ENCODE results near the gene GABRP.

The GABRP gene

DNA sequence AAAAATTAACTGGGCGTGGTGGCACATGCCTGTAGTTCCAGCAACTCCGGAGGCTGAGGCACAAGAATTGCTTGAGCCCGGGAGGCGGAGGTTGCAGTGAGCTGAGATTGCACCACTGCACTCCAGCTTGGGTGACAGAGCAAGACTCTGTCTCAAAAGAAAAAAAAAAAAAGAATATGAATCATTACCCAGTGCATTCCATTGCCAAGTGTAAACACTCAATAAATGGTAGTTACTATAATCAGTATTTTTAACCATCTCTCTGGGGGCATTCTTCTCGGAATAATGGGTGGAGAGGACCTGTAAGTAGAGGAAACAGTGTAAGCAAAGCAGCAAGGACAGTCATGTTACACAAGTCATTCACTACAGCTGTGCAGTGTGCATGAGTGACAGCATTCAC lies 64.5 kb downstream of the GABRP start:
- in situ Hi-C loops (cut with MboI; ENCODE audit: low pct_unique_long_range_greater_than_20kb, low sequenced_read_pairs, unreplicated experiment), result no loop called here
- TF ChIP-seq, protein P1, sequence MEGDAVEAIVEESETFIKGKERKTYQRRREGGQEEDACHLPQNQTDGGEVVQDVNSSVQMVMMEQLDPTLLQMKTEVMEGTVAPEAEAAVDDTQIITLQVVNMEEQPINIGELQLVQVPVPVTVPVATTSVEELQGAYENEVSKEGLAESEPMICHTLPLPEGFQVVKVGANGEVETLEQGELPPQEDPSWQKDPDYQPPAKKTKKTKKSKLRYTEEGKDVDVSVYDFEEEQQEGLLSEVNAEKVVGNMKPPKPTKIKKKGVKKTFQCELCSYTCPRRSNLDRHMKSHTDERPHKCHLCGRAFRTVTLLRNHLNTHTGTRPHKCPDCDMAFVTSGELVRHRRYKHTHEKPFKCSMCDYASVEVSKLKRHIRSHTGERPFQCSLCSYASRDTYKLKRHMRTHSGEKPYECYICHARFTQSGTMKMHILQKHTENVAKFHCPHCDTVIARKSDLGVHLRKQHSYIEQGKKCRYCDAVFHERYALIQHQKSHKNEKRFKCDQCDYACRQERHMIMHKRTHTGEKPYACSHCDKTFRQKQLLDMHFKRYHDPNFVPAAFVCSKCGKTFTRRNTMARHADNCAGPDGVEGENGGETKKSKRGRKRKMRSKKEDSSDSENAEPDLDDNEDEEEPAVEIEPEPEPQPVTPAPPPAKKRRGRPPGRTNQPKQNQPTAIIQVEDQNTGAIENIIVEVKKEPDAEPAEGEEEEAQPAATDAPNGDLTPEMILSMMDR (IDR thresholded peaks at IDR 0.05; ENCODE audit: extremely low read depth, insufficient read depth, missing control alignments), result no peak
- DNase-seq (ENCODE audit: low spot score), result no peak

DNA sequence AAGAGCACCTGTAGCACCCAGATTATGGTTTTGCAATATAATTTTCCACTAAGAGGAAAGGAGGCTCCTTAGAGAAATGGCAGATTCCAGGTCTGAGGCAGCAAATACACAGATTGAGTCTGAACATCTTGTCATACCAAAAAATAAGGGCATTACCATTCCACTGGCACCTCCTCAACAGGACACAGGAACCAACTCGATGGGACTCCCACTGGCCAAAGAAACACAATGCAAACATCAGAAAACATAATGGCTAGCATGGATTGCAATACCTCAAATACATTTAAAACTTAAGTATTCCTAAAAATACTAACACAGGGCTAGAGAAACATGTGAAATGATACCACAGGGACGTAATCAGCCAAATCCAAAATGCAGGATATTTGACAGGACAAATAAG lies 65.8 kb downstream of the GABRP start:
- TF ChIP-seq, protein P1 (IDR thresholded peaks at IDR 0.05; ENCODE audit: extremely low read depth, insufficient read depth, missing control alignments), result no peak
- in situ Hi-C loops (cut with MboI; ENCODE audit: low pct_unique_long_range_greater_than_20kb, low sequenced_read_pairs, unreplicated experiment), result no loop called here
- no peak for DNase-seq (ENCODE audit: low spot score)

DNA sequence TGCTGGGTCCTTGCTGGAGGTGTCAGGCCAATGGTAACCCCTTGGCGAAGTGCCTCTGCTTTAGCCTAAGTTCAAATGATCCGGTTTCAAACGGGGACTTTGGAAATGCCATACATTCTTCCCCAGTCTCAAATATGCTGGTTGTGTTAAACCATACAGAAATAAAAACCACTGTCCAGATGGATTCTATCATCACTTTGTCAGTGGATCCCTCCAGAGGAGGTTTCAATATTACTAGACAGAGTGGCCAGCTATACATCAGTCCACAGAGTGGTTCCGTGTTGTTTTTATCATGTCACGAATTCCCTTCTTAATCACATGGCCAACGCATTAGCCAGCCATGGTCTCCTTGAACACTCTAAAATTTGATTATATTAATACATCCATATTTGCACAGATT lies 71.0 kb downstream of the GABRP start:
- DNase-seq (ENCODE audit: low spot score), result no peak
- TF ChIP-seq, protein P1 (IDR thresholded peaks at IDR 0.05; ENCODE audit: extremely low read depth, insufficient read depth, missing control alignments), result no peak
- in situ Hi-C loops (cut with MboI; ENCODE audit: low pct_unique_long_range_greater_than_20kb, low sequenced_read_pairs, unreplicated experiment), result no loop called here

DNA sequence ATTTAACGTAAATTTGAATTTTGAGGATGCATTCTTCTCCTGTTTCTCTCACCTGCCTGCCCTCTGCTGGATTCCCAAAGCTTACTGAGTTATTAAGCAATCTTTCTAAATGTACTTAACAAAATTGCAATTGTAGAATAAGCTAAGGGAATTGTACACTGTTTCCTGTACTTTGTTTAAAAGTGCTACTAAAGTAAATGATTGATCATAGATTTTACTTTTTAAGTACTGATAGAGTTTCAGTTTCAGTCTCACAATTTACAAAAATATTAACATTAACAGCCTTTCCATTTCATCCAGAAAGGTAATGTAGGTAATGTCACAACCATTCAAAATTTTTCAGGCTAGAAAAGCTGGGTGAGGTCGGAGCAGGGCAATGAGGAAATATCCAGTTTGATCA lies 73.5 kb downstream of the GABRP start:
- in situ Hi-C loops (cut with MboI; ENCODE audit: low pct_unique_long_range_greater_than_20kb, low sequenced_read_pairs, unreplicated experiment), result no loop called here
- TF ChIP-seq, protein P1 (IDR thresholded peaks at IDR 0.05; ENCODE audit: extremely low read depth, insufficient read depth, missing control alignments), result no peak
- no peak for DNase-seq (ENCODE audit: low spot score)

DNA sequence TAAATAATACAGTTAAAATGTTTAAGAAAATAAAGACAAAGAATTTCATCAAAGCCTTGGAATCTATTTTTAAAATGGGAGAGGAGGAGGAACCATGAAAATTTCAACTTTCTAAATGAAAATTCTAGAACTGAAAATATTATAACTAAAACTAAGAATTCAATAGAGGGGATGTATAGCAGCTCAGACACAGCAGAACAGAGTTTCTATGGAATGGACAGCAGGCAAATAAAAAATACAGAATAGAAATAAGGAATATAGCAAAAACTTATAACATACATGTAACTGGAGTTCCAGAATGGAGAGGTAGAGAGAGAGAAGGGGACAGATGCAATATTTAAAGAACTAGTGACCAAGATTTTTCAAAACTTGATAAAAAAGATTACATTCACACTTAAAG lies 76.9 kb downstream of the GABRP start:
- in situ Hi-C loops (cut with MboI; ENCODE audit: low pct_unique_long_range_greater_than_20kb, low sequenced_read_pairs, unreplicated experiment), result no loop called here
- TF ChIP-seq, protein P1 (IDR thresholded peaks at IDR 0.05; ENCODE audit: extremely low read depth, insufficient read depth, missing control alignments), result no peak
- no peak for DNase-seq (ENCODE audit: low spot score)

DNA sequence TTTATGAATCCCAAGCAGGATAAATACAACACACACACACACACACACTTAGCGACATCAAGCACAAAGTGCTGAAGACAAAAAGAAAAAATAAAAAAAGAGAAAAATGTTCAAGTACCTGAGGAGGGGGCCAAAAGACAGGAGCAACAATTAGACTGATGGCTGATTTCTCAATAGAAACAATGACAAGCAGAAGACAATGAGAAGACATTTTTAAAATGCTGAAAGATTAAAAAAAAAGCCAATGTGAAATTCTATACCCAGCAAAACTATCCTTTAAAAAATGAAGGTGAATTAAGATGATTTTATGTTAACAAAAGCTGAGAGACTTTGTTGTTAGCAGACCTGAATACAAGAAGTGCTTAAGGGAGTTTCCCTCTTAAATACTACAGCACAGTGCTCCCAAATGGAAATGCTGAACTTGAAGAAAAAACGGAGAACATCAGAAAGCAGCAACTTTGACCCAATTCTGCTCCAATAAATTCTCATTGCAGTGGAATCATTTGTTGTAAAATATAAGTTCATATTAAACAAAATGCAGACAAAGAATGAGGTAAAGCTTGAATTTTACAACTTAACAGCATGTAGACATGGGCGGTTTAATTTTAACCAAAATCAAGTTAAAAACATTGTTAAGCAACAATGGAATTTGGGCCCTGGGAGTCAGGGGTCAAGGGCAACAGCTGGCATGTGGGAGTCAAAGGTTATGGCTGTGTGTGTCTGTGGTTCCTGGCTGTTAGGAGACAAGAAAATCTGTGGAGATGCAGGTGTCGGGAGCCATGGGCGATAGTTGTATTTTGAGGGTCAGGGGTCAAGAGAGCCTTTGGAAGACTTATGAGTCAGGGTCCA lies 77.5 kb downstream of the GABRP start:
- no peak for DNase-seq (ENCODE audit: low spot score)

More for the DNA sequence above, 77.5 kb downstream of the GABRP start:
- in situ Hi-C loops (cut with MboI; ENCODE audit: low pct_unique_long_range_greater_than_20kb, low sequenced_read_pairs, unreplicated experiment), result no loop called here
- TF ChIP-seq, protein P1 (IDR thresholded peaks at IDR 0.05; ENCODE audit: extremely low read depth, insufficient read depth, missing control alignments), result no peak

Data from GM13977 (cell line).